ENCODE measurements around the gene CCDC171.

GRCh38 chr9:15999422-16000339 lies 446.8 kb downstream of the CCDC171 start:
- no peak for TF ChIP-seq CTCF (IDR thresholded peaks at IDR 0.05; ENCODE audit: insufficient read depth, low read length)
- TF ChIP-seq GABPA (IDR thresholded peaks at IDR 0.05; ENCODE audit: low read depth) = no peak
- TF ChIP-seq POLR2AphosphoS5 (IDR thresholded peaks at IDR 0.05; ENCODE audit: low read depth) = no peak
- TF ChIP-seq REST (IDR thresholded peaks at IDR 0.05; ENCODE audit: insufficient replicate concordance, low read depth) = no peak

All from HL-60 (cell line).